B cell (primary cell): ENCODE measurements around the gene EIF4G1. TPM values are rescaled to one million over a fixed set of nuclear protein-coding genes. Genes with fewer than 3 reads are reported as not detected.

Experiments used
- ATAC-seq: fragments of 200-7000 bp; cut with Tn5 transposase; one replicate; pipeline ENCODE4 v1.10.0; 2021; ENCODE audit warnings: low read depth, mild to moderate bottlenecking, moderate number of reproducible peaks, moderate library complexity
- CTCF ChIA-PET: fragments of 350-600 bp; sonication (Branson Sonifier 250); formaldehyde crosslinking; loops from one replicate; lab custom pipeline; 2021; ENCODE audit warnings: antibody characterized with exemption, inconsistent platforms; lab: Charles Lee
- POLR2A ChIA-PET: fragments of 350-600 bp; sonication (Branson Sonifier 250); formaldehyde crosslinking; loops from one replicate; lab custom pipeline; 2021; ENCODE audit warnings: antibody characterized with exemption; lab: Charles Lee
- DNase-seq: peaks from one replicate; pipeline ENCODE4 v3.0.0; 2013
- H2AFZ ChIP-seq: 2 replicates; pipeline ENCODE4 v1.6.1; 2012; ENCODE audit warnings: mild to moderate bottlenecking, low read depth, low read length; ENCODE audit not compliant: insufficient read depth, poor library complexity, severe bottlenecking
- H3K27ac ChIP-seq, 2 donors: 1 replicate in 1 of 2; 2 replicates in 1 of 2; pipeline ENCODE4 v1.5.1; 2012 to 2013; ENCODE audit warnings: low read length in 2 of 2, mild to moderate bottlenecking in 2 of 2, moderate library complexity in 1 of 2
- H3K27me3 ChIP-seq, 4 experiments: fragments of 200-600 bp in 1 of 4; sonication (generic) in 1 of 4; replicated peaks in 1 of 4; 1 replicate in 2 of 4; 2 replicates in 2 of 4; pipeline versions ENCODE4 v1.6.1 to v1.7.0; 2013 to 2016; ENCODE audit warnings: low read length in 3 of 4, mild to moderate bottlenecking in 2 of 4, mixed read lengths in 1 of 4, moderate library complexity in 1 of 4; ENCODE audit not compliant: insufficient read depth in 4 of 4, control insufficient read depth in 3 of 4; ENCODE audit errors: control extremely low read depth in 1 of 4
- H3K36me3 ChIP-seq, 2 experiments: replicated peaks in 1 of 2; 1 replicate in 1 of 2; 2 replicates in 1 of 2; pipeline versions ENCODE4 v1.6.1 to v1.7.1; 2013; ENCODE audit warnings: low read length in 1 of 2; ENCODE audit not compliant: insufficient read depth in 2 of 2, control insufficient read depth in 1 of 2; ENCODE audit errors: control extremely low read depth in 1 of 2, extremely low read depth in 1 of 2
- H3K4me1 ChIP-seq, 2 donors: fragments of 200-600 bp in 1 of 2; sonication (generic) in 1 of 2; 1 replicate in 1 of 2; 2 replicates in 1 of 2; pipeline versions ENCODE4 v1.5.1 to v1.6.1; 2013 to 2017; ENCODE audit warnings: low read length in 2 of 2; ENCODE audit not compliant: control insufficient read depth in 2 of 2, insufficient read depth in 2 of 2
- H3K4me2 ChIP-seq: replicated peaks from 2 replicates; pipeline ENCODE3; 2012; ENCODE audit warnings: mild to moderate bottlenecking, low read depth, low read length; ENCODE audit not compliant: poor library complexity, severe bottlenecking
- H3K4me3 ChIP-seq, 5 experiments: fragments of 200-600 bp in 1 of 5; sonication (generic) in 1 of 5; 1 replicate in 3 of 5; 2 replicates in 2 of 5; pipeline versions ENCODE4 v1.5.1 to v1.7.0; 2011 to 2016; ENCODE audit warnings: low read length in 4 of 5, mild to moderate bottlenecking in 4 of 5, low read depth in 2 of 5, control low read depth in 1 of 5, moderate library complexity in 1 of 5; ENCODE audit not compliant: insufficient read depth in 1 of 5; ENCODE audit errors: control extremely low read depth in 1 of 5, extremely low read depth in 1 of 5
- H3K79me2 ChIP-seq: fragments of 200-600 bp; sonication (generic); one replicate; pipeline ENCODE4 v1.6.0; 2016; ENCODE audit warnings: low read length; ENCODE audit not compliant: control insufficient read depth, insufficient read depth
- H3K9ac ChIP-seq: fragments of 200-600 bp; sonication (generic); 2 replicates; pipeline ENCODE4 v1.6.1; 2017; ENCODE audit warnings: mild to moderate bottlenecking, low read length, moderate library complexity
- H3K9me3 ChIP-seq, 3 donors: one replicate each; pipeline versions ENCODE4 v1.6.1 to v1.7.1; 2013; ENCODE audit warnings: low read length in 2 of 3; ENCODE audit not compliant: control insufficient read depth in 2 of 3, insufficient read depth in 1 of 3; ENCODE audit errors: control extremely low read depth in 1 of 3
- H4K20me1 ChIP-seq: 2 replicates; pipeline ENCODE4 v1.6.0; 2012; ENCODE audit warnings: mild to moderate bottlenecking, low read length; ENCODE audit not compliant: insufficient read depth, control insufficient read depth, poor library complexity, severe bottlenecking
- H3K27ac Mint-ChIP-seq: one replicate; pipeline ENCODE4 v1.8.0; 2021; ENCODE audit warnings: mixed read lengths
- H3K27me3 Mint-ChIP-seq: one replicate; pipeline ENCODE4 v1.8.0; 2021; ENCODE audit warnings: mixed read lengths
- H3K4me1 Mint-ChIP-seq: one replicate; pipeline ENCODE4 v1.8.0; 2021; ENCODE audit warnings: mixed read lengths
- H3K4me3 Mint-ChIP-seq: one replicate; pipeline ENCODE4 v1.8.0; 2021; ENCODE audit warnings: mixed read lengths
- H3K9me3 Mint-ChIP-seq: one replicate; pipeline ENCODE4 v1.8.0; 2022; ENCODE audit warnings: mixed read lengths; ENCODE audit not compliant: insufficient read depth
- CTCF ChIP-seq: fragments of 200-600 bp; IDR thresholded peaks from one replicate; pipeline ENCODE4 v1.8.0; 2022; ENCODE audit warnings: antibody characterized with exemption, mild to moderate bottlenecking
- EZH2 ChIP-seq: IDR thresholded peaks from 2 replicates; pipeline ENCODE4 v1.6.1; 2012; ENCODE audit warnings: borderline replicate concordance, low read depth, mild to moderate bottlenecking, moderate library complexity, low read length; ENCODE audit not compliant: insufficient read depth, poor library complexity, severe bottlenecking
- WGBS: methylation state at CpG from one replicate; pipeline ENCODE4 v1.1.5; 2013; ENCODE audit warnings: missing lambda C conversion rate; ENCODE audit not compliant: insufficient coverage; 5-methylcytosine and 5-hydroxymethylcytosine counted together
- intact Hi-C: fragments of 100-400 bp; cut with micrococcal nuclease; formaldehyde crosslinking; loops from one replicate; pipeline ENCODE4 v1.10.0; 2022
- polyA plus RNA-seq: library from polyadenylated mRNA; depleted of rRNA; stranded (reverse); fragments of >200 nt; gene quantifications from 2 replicates; pipeline ENCODE4 v1.2.3, GENCODE V29; 2012
- total RNA-seq, 2 donors: library from RNA; stranded (reverse); fragments of 120-200 nt in 1 of 2; gene quantifications; 1 replicate in 1 of 2; 2 replicates in 1 of 2; pipeline versions ENCODE4 v1.2.3 to v1.2.4, GENCODE V29; 2013 to 2022

Gene EIF4G1
- total and polyA plus RNA-seq, 2 donors (not counting 1 experiment from before 2014, with no cell fraction given) = 65.8 to 160 TPM

- no peaks in the 10 kb centered on the region for H3K9me3 Mint-ChIP-seq
- Histone ChIP-seq H3K36me3 (peaks cover 0 to 19% of the 10 kb centered on the region in 2 experiments), H3K4me1 (peaks cover 14 to 25% of the 10 kb centered on the region in 2 donors), H2AFZ (no peak overlapping the region), H3K9me3 (no peaks in the 10 kb centered on the region), H3K27ac (no peak overlapping the region), H4K20me1 (no peaks in the 10 kb centered on the region), H3K27me3 (peaks cover 0 to 3% (median 0%) of the 10 kb centered on the region in 4 experiments), H3K9ac (no peak overlapping the region), H3K4me3 (no peak overlapping the region), H3K4me2 (no peak overlapping the region), H3K79me2 (peaks cover 19% of the 10 kb centered on the region)
- TF ChIP-seq EZH2 (no peak), CTCF (no peak)
- DNase-seq (no peak), ATAC-seq (no peak)
- no peak overlapping the region for H3K27ac Mint-ChIP-seq
- WGBS = 86% methylated on average over 4 of the region's 7 CpGs
- H3K4me1 Mint-ChIP-seq = peaks cover 30% of the 10 kb centered on the region
- H3K27me3 Mint-ChIP-seq = no peaks in the 10 kb centered on the region
- peak overlapping the region; percentile 94 for H3K4me3 Mint-ChIP-seq
- intact Hi-C loops = no loop called here
- ChIA-PET CTCF (interaction anchor here (1.8 kb wide), 1 partner anchor 176 kb away, joined by 5 read pairs; no protein-coding TSS in a partner anchor), POLR2A (no interaction called here)
These were observed 23.6 kb downstream of the EIF4G1 start for GRCh38 chr3:184337981-184338380.

- Histone ChIP-seq H3K27ac (no peak overlapping the region), H3K9me3 (no peaks in the 10 kb centered on the region), H3K9ac (no peak overlapping the region), H2AFZ (no peak overlapping the region), H3K36me3 (peaks cover 0 to 15% of the 10 kb centered on the region in 2 experiments), H3K27me3 (peaks cover 0 to 3% (median 0%) of the 10 kb centered on the region in 4 experiments), H3K4me2 (peak overlapping the region; percentile 36), H4K20me1 (no peaks in the 10 kb centered on the region), H3K4me3 (no peak overlapping the region), H3K4me1 (peaks cover 14 to 25% of the 10 kb centered on the region in 2 donors), H3K79me2 (peaks cover 19% of the 10 kb centered on the region)
- Mint-ChIP-seq H3K27me3 (no peaks in the 10 kb centered on the region), H3K4me1 (peaks cover 30% of the 10 kb centered on the region), H3K27ac (no peak overlapping the region), H3K9me3 (no peaks in the 10 kb centered on the region), H3K4me3 (peak overlapping the region; percentile 39)
- 60% methylated on average over 37 of the region's 37 CpGs for WGBS
- ATAC-seq (no peak), DNase-seq (peak; percentile 54)
- TF ChIP-seq CTCF (no peak), EZH2 (no peak)
- intact Hi-C loops = no loop called here
- CTCF ChIA-PET = interaction anchor here (1.8 kb wide), 1 partner anchor 175 kb away, joined by 5 read pairs; no protein-coding TSS in a partner anchor
- POLR2A ChIA-PET = no interaction called here
These were observed 24.1 kb downstream of the EIF4G1 start for GRCh38 chr3:184338511-184338945.
